ENCODE measurements around the gene ARHGAP31.

The ARHGAP31 gene

GRCh38 chr3:119279101-119279554, 15.1 kb upstream of the ARHGAP31 start:
- no peak for DNase-seq
- H3K9ac ChIP-seq (ENCODE audit: low read length), result no peak overlapping the region
- H3K79me1 ChIP-seq (ENCODE audit: low read length), result no peaks in the 10 kb centered on the region
- peak overlapping the region; percentile 6 for H2BK5ac ChIP-seq (ENCODE audit: low read length)
- H3K4ac ChIP-seq (ENCODE audit: low read depth, low read length), result no peak overlapping the region
- H3K27me3 ChIP-seq (ENCODE audit: insufficient read depth, low read length, poor library complexity), result no peaks in the 10 kb centered on the region
- H3K4me1 ChIP-seq (ENCODE audit: control insufficient read depth, low read depth, low read length), result peaks cover 3% of the 10 kb centered on the region
- H2BK120ac ChIP-seq (ENCODE audit: low read depth, low read length), result peak overlapping the region; percentile 29
- no peak overlapping the region for H3K18ac ChIP-seq (ENCODE audit: low read length)
- H4K8ac ChIP-seq (ENCODE audit: low read depth, low read length), result no peak overlapping the region
- no peaks in the 10 kb centered on the region for H3K79me2 ChIP-seq (ENCODE audit: control insufficient read depth, insufficient read depth, low read length)
- no peak overlapping the region for H3K4me2 ChIP-seq (ENCODE audit: low read length)
- peak overlapping the region; percentile 35 for H3K56ac ChIP-seq (ENCODE audit: low read length)
- no peak overlapping the region for H3K27ac ChIP-seq (ENCODE audit: low read depth, low read length)
- H3K4me3 ChIP-seq (ENCODE audit: low read length), result no peak overlapping the region
- H3K36me3 ChIP-seq (ENCODE audit: control insufficient read depth, insufficient read depth, low read length), result no peaks in the 10 kb centered on the region
- H3K23ac ChIP-seq (ENCODE audit: low read length), result no peak overlapping the region
- H2BK15ac ChIP-seq (replicated peaks; ENCODE audit: low read depth), result no peak overlapping the region
- no peak overlapping the region for H2AK5ac ChIP-seq (ENCODE audit: low read length)
- peak overlapping the region; percentile 59 for H4K5ac ChIP-seq (ENCODE audit: low read length)
- no CpG with 5 or more reads among the region's 6 CpGs for WGBS (ENCODE audit: extremely low coverage, insufficient coverage, low lambda C conversion rate)

- H3K56ac ChIP-seq (ENCODE audit: low read length), result peak overlapping the region; percentile 10
- whole genome bisulfite sequencing (ENCODE audit: extremely low coverage, insufficient coverage, low lambda C conversion rate), result no CpG with 5 or more reads among the region's 5 CpGs
Observed at GRCh38 chr3:119279584-119280243, 14.5 kb upstream of the ARHGAP31 start.

GRCh38 chr3:119288669-119289403, 5.3 kb upstream of the ARHGAP31 start:
- no CpG with 5 or more reads among the region's 3 CpGs for WGBS (ENCODE audit: extremely low coverage, insufficient coverage, low lambda C conversion rate)

More at GRCh38 chr3:119279584-119280243, 14.5 kb upstream of the ARHGAP31 start:
- Histone ChIP-seq H2BK120ac (ENCODE audit: low read depth, low read length) (no peak overlapping the region), H3K27me3 (ENCODE audit: insufficient read depth, low read length, poor library complexity) (no peaks in the 10 kb centered on the region), H3K79me2 (ENCODE audit: control insufficient read depth, insufficient read depth, low read length) (no peaks in the 10 kb centered on the region), H3K36me3 (ENCODE audit: control insufficient read depth, insufficient read depth, low read length) (no peaks in the 10 kb centered on the region), H3K23ac (ENCODE audit: low read length) (no peak overlapping the region), H2AK5ac (ENCODE audit: low read length) (no peak overlapping the region), H3K9ac (ENCODE audit: low read length) (no peak overlapping the region), H3K4me3 (ENCODE audit: low read length) (no peak overlapping the region), H3K4me2 (ENCODE audit: low read length) (no peak overlapping the region), H3K4me1 (ENCODE audit: control insufficient read depth, low read depth, low read length) (peaks cover 3% of the 10 kb centered on the region), H4K5ac (ENCODE audit: low read length) (no peak overlapping the region), H3K27ac (ENCODE audit: low read depth, low read length) (no peak overlapping the region), H3K4ac (ENCODE audit: low read depth, low read length) (no peak overlapping the region), H3K18ac (ENCODE audit: low read length) (no peak overlapping the region), H2BK15ac (replicated peaks; ENCODE audit: low read depth) (no peak overlapping the region), H3K79me1 (ENCODE audit: low read length) (no peaks in the 10 kb centered on the region), H4K8ac (ENCODE audit: low read depth, low read length) (no peak overlapping the region), H2BK5ac (ENCODE audit: low read length) (no peak overlapping the region)
- DNase-seq, result no peak

GRCh38 chr3:119289404-119289770, 4.8 kb upstream of the ARHGAP31 start:
- no peak overlapping the region for H2BK15ac ChIP-seq (replicated peaks; ENCODE audit: low read depth)
- peak overlapping the region; percentile 58 for H2BK5ac ChIP-seq (ENCODE audit: low read length)
- H3K4me1 ChIP-seq (ENCODE audit: control insufficient read depth, low read depth, low read length), result peaks cover 8% of the 10 kb centered on the region

More at GRCh38 chr3:119288669-119289403, 5.3 kb upstream of the ARHGAP31 start:
- no peak overlapping the region for H4K5ac ChIP-seq (ENCODE audit: low read length)
- H2BK5ac ChIP-seq (ENCODE audit: low read length), result peak overlapping the region; percentile 11
- H3K9ac ChIP-seq (ENCODE audit: low read length), result no peak overlapping the region
- no peak overlapping the region for H2AK5ac ChIP-seq (ENCODE audit: low read length)
- H3K56ac ChIP-seq (ENCODE audit: low read length), result no peak overlapping the region
- H3K4me3 ChIP-seq (ENCODE audit: low read length), result no peak overlapping the region
- H3K23ac ChIP-seq (ENCODE audit: low read length), result no peak overlapping the region
- no peaks in the 10 kb centered on the region for H3K27me3 ChIP-seq (ENCODE audit: insufficient read depth, low read length, poor library complexity)
- H3K27ac ChIP-seq (ENCODE audit: low read depth, low read length), result no peak overlapping the region
- H3K79me2 ChIP-seq (ENCODE audit: control insufficient read depth, insufficient read depth, low read length), result no peaks in the 10 kb centered on the region
- no peak for DNase-seq
- no peak overlapping the region for H3K18ac ChIP-seq (ENCODE audit: low read length)
- no peak overlapping the region for H3K4ac ChIP-seq (ENCODE audit: low read depth, low read length)
- no peak overlapping the region for H4K8ac ChIP-seq (ENCODE audit: low read depth, low read length)
- no peak overlapping the region for H3K4me2 ChIP-seq (ENCODE audit: low read length)
- H3K79me1 ChIP-seq (ENCODE audit: low read length), result no peaks in the 10 kb centered on the region
- no peak overlapping the region for H2BK15ac ChIP-seq (replicated peaks; ENCODE audit: low read depth)
- no peaks in the 10 kb centered on the region for H3K36me3 ChIP-seq (ENCODE audit: control insufficient read depth, insufficient read depth, low read length)
- no peak overlapping the region for H2BK120ac ChIP-seq (ENCODE audit: low read depth, low read length)
- H3K4me1 ChIP-seq (ENCODE audit: control insufficient read depth, low read depth, low read length), result peaks cover 8% of the 10 kb centered on the region

GRCh38 chr3:119290613-119291012, 3.6 kb upstream of the ARHGAP31 start:
- peak overlapping the region; percentile 11 for H3K56ac ChIP-seq (ENCODE audit: low read length)
- H3K79me1 ChIP-seq (ENCODE audit: low read length), result no peaks in the 10 kb centered on the region
- no peaks in the 10 kb centered on the region for H3K27me3 ChIP-seq (ENCODE audit: insufficient read depth, low read length, poor library complexity)
- no peak overlapping the region for H2BK120ac ChIP-seq (ENCODE audit: low read depth, low read length)
- peak overlapping the region; percentile 10 for H2AK5ac ChIP-seq (ENCODE audit: low read length)
- no peak overlapping the region for H2BK15ac ChIP-seq (replicated peaks; ENCODE audit: low read depth)
- H3K4me1 ChIP-seq (ENCODE audit: control insufficient read depth, low read depth, low read length), result peaks cover 8% of the 10 kb centered on the region
- H4K5ac ChIP-seq (ENCODE audit: low read length), result no peak overlapping the region
- H3K23ac ChIP-seq (ENCODE audit: low read length), result no peak overlapping the region
- peak overlapping the region; percentile 52 for H2BK5ac ChIP-seq (ENCODE audit: low read length)
- no peak overlapping the region for H4K8ac ChIP-seq (ENCODE audit: low read depth, low read length)
- no peak overlapping the region for H3K9ac ChIP-seq (ENCODE audit: low read length)
- H3K18ac ChIP-seq (ENCODE audit: low read length), result no peak overlapping the region
- no peaks in the 10 kb centered on the region for H3K36me3 ChIP-seq (ENCODE audit: control insufficient read depth, insufficient read depth, low read length)
- H3K4me3 ChIP-seq (ENCODE audit: low read length), result no peak overlapping the region
- H3K79me2 ChIP-seq (ENCODE audit: control insufficient read depth, insufficient read depth, low read length), result no peaks in the 10 kb centered on the region
- no peak overlapping the region for H3K4me2 ChIP-seq (ENCODE audit: low read length)
- H3K4ac ChIP-seq (ENCODE audit: low read depth, low read length), result no peak overlapping the region
- H3K27ac ChIP-seq (ENCODE audit: low read depth, low read length), result no peak overlapping the region
- DNase-seq, result no peak

More at GRCh38 chr3:119289404-119289770, 4.8 kb upstream of the ARHGAP31 start:
- no CpG with 5 or more reads among the region's 2 CpGs for WGBS (ENCODE audit: extremely low coverage, insufficient coverage, low lambda C conversion rate)
- H3K23ac ChIP-seq (ENCODE audit: low read length), result no peak overlapping the region
- H3K18ac ChIP-seq (ENCODE audit: low read length), result no peak overlapping the region
- H4K8ac ChIP-seq (ENCODE audit: low read depth, low read length), result no peak overlapping the region
- no peaks in the 10 kb centered on the region for H3K79me2 ChIP-seq (ENCODE audit: control insufficient read depth, insufficient read depth, low read length)
- no peak overlapping the region for H4K5ac ChIP-seq (ENCODE audit: low read length)
- no peaks in the 10 kb centered on the region for H3K36me3 ChIP-seq (ENCODE audit: control insufficient read depth, insufficient read depth, low read length)
- no peak overlapping the region for H3K4ac ChIP-seq (ENCODE audit: low read depth, low read length)
- no peak overlapping the region for H3K27ac ChIP-seq (ENCODE audit: low read depth, low read length)
- H3K4me3 ChIP-seq (ENCODE audit: low read length), result no peak overlapping the region
- peak overlapping the region; percentile 11 for H3K56ac ChIP-seq (ENCODE audit: low read length)
- no peak overlapping the region for H3K9ac ChIP-seq (ENCODE audit: low read length)
- H3K79me1 ChIP-seq (ENCODE audit: low read length), result no peaks in the 10 kb centered on the region
- H2AK5ac ChIP-seq (ENCODE audit: low read length), result peak overlapping the region; percentile 76
- no peak overlapping the region for H3K4me2 ChIP-seq (ENCODE audit: low read length)
- no peak for DNase-seq
- no peak overlapping the region for H2BK120ac ChIP-seq (ENCODE audit: low read depth, low read length)
- H3K27me3 ChIP-seq (ENCODE audit: insufficient read depth, low read length, poor library complexity), result no peaks in the 10 kb centered on the region

All from mesendoderm (in vitro differentiated cells).